K562 (cell line): ENCODE results near the gene RSPH9. TPM values are rescaled to one million over a fixed set of nuclear protein-coding genes. Genes with fewer than 3 reads are reported as not detected.

Experiments
- ATF1 ChIP-seq, 2 experiments: fragments of 450-650 bp in 1 of 2; IDR thresholded peaks; 2 replicates each; pipeline ENCODE4 v1.6.1; 2016; ENCODE audit warnings: missing compliant biosample characterization in 1 of 2, missing genetic modification characterization in 1 of 2
- DACH1 ChIP-seq: fragments of 450-650 bp; IDR thresholded peaks from 2 replicates; pipeline ENCODE4 v1.6.1; 2018; ENCODE audit not compliant: partially characterized antibody
- FOSL1 ChIP-seq: fragments of 200-800 bp; sonication (Bioruptor generic); conservative IDR thresholded peaks from 2 replicates; pipeline ENCODE4 v1.6.1; 2016; ENCODE audit warnings: missing genetic modification characterization, missing compliant biosample characterization
- FOXK2 ChIP-seq, 2 experiments: fragments of 450-650 bp; IDR thresholded peaks in 1 of 2; conservative IDR thresholded peaks in 1 of 2; 2 replicates each; pipeline ENCODE4 v1.6.1; 2016; ENCODE audit warnings: low read depth in 2 of 2, mild to moderate bottlenecking in 1 of 2
- HCFC1 ChIP-seq: IDR thresholded peaks from 2 replicates; pipeline ENCODE4 v1.6.1; 2012; ENCODE audit warnings: low read depth, low read length, improper control_type of control experiment
- HNRNPH1 ChIP-seq: fragments of 200-400 bp; formaldehyde crosslinking; optimal IDR thresholded peaks from 2 replicates; pipeline ENCODE3; 2017; ENCODE audit warnings: low read depth, mild to moderate bottlenecking, low read length, moderate library complexity
- ILK ChIP-seq: fragments of 450-650 bp; IDR thresholded peaks from 2 replicates; pipeline ENCODE4 v1.6.1; 2016; ENCODE audit warnings: missing genetic modification characterization, low read depth, mild to moderate bottlenecking, missing compliant biosample characterization, moderate library complexity, borderline replicate concordance
- MTA1 ChIP-seq: fragments of 450-650 bp; IDR thresholded peaks from 2 replicates; pipeline ENCODE4 v1.6.1; 2017; ENCODE audit warnings: borderline replicate concordance
- MTA2 ChIP-seq: fragments of 450-650 bp; IDR thresholded peaks from 2 replicates; pipeline ENCODE4 v1.6.1; 2016; ENCODE audit warnings: low read depth
- NFIC ChIP-seq: fragments of 450-650 bp; IDR thresholded peaks from 2 replicates; pipeline ENCODE4 v1.6.1; 2017; ENCODE audit warnings: mild to moderate bottlenecking, inconsistent platforms
- NR2C2 ChIP-seq, 2 experiments: fragments of 200-800 bp in 1 of 2; sonication (Bioruptor generic) in 1 of 2; sonication (generic) in 1 of 2; formaldehyde crosslinking in 1 of 2; IDR thresholded peaks; 2 replicates each; pipeline versions ENCODE4 v1.6.1 to v1.8.0; 2016 to 2022; ENCODE audit warnings: mild to moderate bottlenecking in 1 of 2, missing compliant biosample characterization in 1 of 2, missing genetic modification characterization in 1 of 2, missing genetic modification reagents in 1 of 2
- RFX5 ChIP-seq: IDR thresholded peaks from 2 replicates; pipeline ENCODE4 v1.6.1; 2011; ENCODE audit warnings: low read depth, mild to moderate bottlenecking, improper control_type of control experiment, low read length
- SMARCA4 ChIP-seq: fragments of 450-650 bp; IDR thresholded peaks from 2 replicates; pipeline ENCODE4 v1.6.1; 2016
- ZEB2 ChIP-seq: fragments of 450-650 bp; IDR thresholded peaks from 2 replicates; pipeline ENCODE4 v1.6.1; 2016
- ZNF124 ChIP-seq: sonication (generic); formaldehyde crosslinking; IDR thresholded peaks from 2 replicates; pipeline ENCODE4 v1.8.1; 2022; ENCODE audit warnings: missing genetic modification reagents
- polyA plus RNA-seq, 8 experiments: library from polyadenylated mRNA; depleted of rRNA in 4 of 8; stranded (reverse) in 5 of 8; unstranded in 3 of 8; fragments of >200 nt; fragmentation: Nextera tagmentation in 2 of 8; fragmentation: Illumina TruSeq in 1 of 8; extraction: Ambion mirVana in 2 of 8; extraction: Trizol in 1 of 8; gene quantifications; 2 replicates each; pipeline versions ENCODE4 v1.2.1 to v1.2.3, GENCODE V29; 2011 to 2014; ENCODE audit warnings: inconsistent platforms in 1 of 8, missing spikeins in 1 of 8
- total RNA-seq, 7 experiments: library from RNA; depleted of rRNA in 6 of 7; stranded (reverse); fragments of >200 nt in 6 of 7; fragmentation: Illumina TruSeq in 2 of 7; extraction: Trizol in 2 of 7; gene quantifications; 2 replicates each; pipeline versions ENCODE4 v1.2.1 to v1.2.3, GENCODE V29; 2011 to 2021; ENCODE audit warnings: low replicate concordance in 1 of 7
- TF ChIP-seq, protein P1 (sequence below): fragments of 450-650 bp; IDR thresholded peaks from 2 replicates; pipeline ENCODE4 v1.6.1; 2017; ENCODE audit warnings: antibody characterized with exemption, mild to moderate bottlenecking
- TF ChIP-seq, protein P2 (sequence below), 2 experiments: fragments of 200-800 bp in 1 of 2; sonication (Bioruptor generic) in 1 of 2; sonication (generic) in 1 of 2; formaldehyde crosslinking in 1 of 2; IDR thresholded peaks in 1 of 2; conservative IDR thresholded peaks in 1 of 2; 2 replicates each; pipeline versions ENCODE4 v1.5.0 to v1.6.1; 2016 to 2020; ENCODE audit warnings: missing compliant biosample characterization in 1 of 2, missing genetic modification characterization in 1 of 2, missing genetic modification reagents in 1 of 2
- TF ChIP-seq, protein P3 (sequence below): fragments of 250-450 bp; sonication (Bioruptor Pico); IDR thresholded peaks from 2 replicates; pipeline ENCODE4 v1.5.0; 2021
- TF ChIP-seq, protein P4 (sequence below): fragments of 250-450 bp; sonication (Bioruptor Pico); IDR thresholded peaks from 2 replicates; pipeline ENCODE4 v1.5.0; 2020; ENCODE audit warnings: mild to moderate bottlenecking

RSPH9 gene
- total and polyA plus RNA-seq, 9 of the 15 experiments (the other 6 are each of a cell fraction or from before 2014, with no cell fraction given), result 0.05 to 0.60 (median 0.39) TPM; not detected in 6

- TF ChIP-seq FOXK2 (conservative IDR thresholded peaks at IDR 0.05 in 1 of 2, IDR thresholded peaks at IDR 0.05 in 1 of 2; ENCODE audit: low read depth in 2 of 2), result no peak; a peak in 1 of 4 replicates
- peak; percentile 66 for TF ChIP-seq FOSL1 (tag)
- no peak; the same call in 1 of the 2 replicates for TF ChIP-seq NR2C2 (CRISPR knock-in tag; IDR thresholded peaks at IDR 0.05)
- TF ChIP-seq NR2C2 (tag; IDR thresholded peaks at IDR 0.05), result peak; percentile 83
- TF ChIP-seq HNRNPH1, result no peak
- TF ChIP-seq RFX5, result no peak
- TF ChIP-seq MTA1, result peak; percentile 95
- peak; percentile 68 for TF ChIP-seq DACH1
- 0 out of 2 replicates have a peak, but pooled peaks have one; percentile 11 for TF ChIP-seq NFIC
- peak; percentile 51; the same call in 1 of the 2 replicates for TF ChIP-seq ZEB2
- TF ChIP-seq, protein P1, sequence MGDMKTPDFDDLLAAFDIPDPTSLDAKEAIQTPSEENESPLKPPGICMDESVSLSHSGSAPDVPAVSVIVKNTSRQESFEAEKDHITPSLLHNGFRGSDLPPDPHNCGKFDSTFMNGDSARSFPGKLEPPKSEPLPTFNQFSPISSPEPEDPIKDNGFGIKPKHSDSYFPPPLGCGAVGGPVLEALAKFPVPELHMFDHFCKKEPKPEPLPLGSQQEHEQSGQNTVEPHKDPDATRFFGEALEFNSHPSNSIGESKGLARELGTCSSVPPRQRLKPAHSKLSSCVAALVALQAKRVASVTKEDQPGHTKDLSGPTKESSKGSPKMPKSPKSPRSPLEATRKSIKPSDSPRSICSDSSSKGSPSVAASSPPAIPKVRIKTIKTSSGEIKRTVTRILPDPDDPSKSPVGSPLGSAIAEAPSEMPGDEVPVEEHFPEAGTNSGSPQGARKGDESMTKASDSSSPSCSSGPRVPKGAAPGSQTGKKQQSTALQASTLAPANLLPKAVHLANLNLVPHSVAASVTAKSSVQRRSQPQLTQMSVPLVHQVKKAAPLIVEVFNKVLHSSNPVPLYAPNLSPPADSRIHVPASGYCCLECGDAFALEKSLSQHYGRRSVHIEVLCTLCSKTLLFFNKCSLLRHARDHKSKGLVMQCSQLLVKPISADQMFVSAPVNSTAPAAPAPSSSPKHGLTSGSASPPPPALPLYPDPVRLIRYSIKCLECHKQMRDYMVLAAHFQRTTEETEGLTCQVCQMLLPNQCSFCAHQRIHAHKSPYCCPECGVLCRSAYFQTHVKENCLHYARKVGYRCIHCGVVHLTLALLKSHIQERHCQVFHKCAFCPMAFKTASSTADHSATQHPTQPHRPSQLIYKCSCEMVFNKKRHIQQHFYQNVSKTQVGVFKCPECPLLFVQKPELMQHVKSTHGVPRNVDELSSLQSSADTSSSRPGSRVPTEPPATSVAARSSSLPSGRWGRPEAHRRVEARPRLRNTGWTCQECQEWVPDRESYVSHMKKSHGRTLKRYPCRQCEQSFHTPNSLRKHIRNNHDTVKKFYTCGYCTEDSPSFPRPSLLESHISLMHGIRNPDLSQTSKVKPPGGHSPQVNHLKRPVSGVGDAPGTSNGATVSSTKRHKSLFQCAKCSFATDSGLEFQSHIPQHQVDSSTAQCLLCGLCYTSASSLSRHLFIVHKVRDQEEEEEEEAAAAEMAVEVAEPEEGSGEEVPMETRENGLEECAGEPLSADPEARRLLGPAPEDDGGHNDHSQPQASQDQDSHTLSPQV, result peak; percentile 21; the same call in 1 of the 2 replicates
- no peak for TF ChIP-seq ILK
- 0 out of 2 replicates have a peak, but pooled peaks have one; percentile 29 for TF ChIP-seq MTA2
- TF ChIP-seq ZNF124 (CRISPR knock-in tag), result no peak
- peak; percentile 73; the same call in 1 of the 2 replicates for TF ChIP-seq SMARCA4
- no peak for TF ChIP-seq ATF1 (CRISPR knock-in tag; IDR thresholded peaks at IDR 0.05)
- TF ChIP-seq ATF1 (tag; IDR thresholded peaks at IDR 0.05), result peak; percentile 46; the same call in 1 of the 2 replicates
- TF ChIP-seq, protein P2, sequence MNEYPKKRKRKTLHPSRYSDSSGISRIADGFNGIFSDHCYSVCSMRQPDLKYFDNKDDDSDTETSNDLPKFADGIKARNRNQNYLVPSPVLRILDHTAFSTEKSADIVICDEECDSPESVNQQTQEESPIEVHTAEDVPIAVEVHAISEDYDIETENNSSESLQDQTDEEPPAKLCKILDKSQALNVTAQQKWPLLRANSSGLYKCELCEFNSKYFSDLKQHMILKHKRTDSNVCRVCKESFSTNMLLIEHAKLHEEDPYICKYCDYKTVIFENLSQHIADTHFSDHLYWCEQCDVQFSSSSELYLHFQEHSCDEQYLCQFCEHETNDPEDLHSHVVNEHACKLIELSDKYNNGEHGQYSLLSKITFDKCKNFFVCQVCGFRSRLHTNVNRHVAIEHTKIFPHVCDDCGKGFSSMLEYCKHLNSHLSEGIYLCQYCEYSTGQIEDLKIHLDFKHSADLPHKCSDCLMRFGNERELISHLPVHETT (CRISPR knock-in tag; conservative IDR thresholded peaks at IDR 0.05 in 1 of 2, IDR thresholded peaks at IDR 0.05 in 1 of 2), result no peak
- TF ChIP-seq HCFC1, result no peak
- TF ChIP-seq, protein P3, sequence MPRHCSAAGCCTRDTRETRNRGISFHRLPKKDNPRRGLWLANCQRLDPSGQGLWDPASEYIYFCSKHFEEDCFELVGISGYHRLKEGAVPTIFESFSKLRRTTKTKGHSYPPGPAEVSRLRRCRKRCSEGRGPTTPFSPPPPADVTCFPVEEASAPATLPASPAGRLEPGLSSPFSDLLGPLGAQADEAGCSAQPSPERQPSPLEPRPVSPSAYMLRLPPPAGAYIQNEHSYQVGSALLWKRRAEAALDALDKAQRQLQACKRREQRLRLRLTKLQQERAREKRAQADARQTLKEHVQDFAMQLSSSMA (CRISPR knock-in tag), result no peak
- TF ChIP-seq, protein P4, sequence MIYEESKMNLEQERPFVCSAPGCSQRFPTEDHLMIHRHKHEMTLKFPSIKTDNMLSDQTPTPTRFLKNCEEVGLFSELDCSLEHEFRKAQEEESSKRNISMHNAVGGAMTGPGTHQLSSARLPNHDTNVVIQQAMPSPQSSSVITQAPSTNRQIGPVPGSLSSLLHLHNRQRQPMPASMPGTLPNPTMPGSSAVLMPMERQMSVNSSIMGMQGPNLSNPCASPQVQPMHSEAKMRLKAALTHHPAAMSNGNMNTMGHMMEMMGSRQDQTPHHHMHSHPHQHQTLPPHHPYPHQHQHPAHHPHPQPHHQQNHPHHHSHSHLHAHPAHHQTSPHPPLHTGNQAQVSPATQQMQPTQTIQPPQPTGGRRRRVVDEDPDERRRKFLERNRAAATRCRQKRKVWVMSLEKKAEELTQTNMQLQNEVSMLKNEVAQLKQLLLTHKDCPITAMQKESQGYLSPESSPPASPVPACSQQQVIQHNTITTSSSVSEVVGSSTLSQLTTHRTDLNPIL (CRISPR knock-in tag), result no peak
These were observed 69.6 kb downstream of the RSPH9 start (continued) for GRCh38 chr6:43714311-43715055.
